GM19035 (cell line): Measurements from ENCODE around the gene CACYBP.
"Not testable (repeated sequence)": the region's sequence is repeated elsewhere in the genome, so short reads cannot be mapped to it uniquely, and the experiment has no call there.

Experiments used
- ATAC-seq: cut with Tn5 transposase; IDR thresholded peaks from one replicate; pipeline ENCODE4 v1.9.1; 2021; ENCODE audit not compliant: unreplicated experiment

CACYBP gene

DNA sequence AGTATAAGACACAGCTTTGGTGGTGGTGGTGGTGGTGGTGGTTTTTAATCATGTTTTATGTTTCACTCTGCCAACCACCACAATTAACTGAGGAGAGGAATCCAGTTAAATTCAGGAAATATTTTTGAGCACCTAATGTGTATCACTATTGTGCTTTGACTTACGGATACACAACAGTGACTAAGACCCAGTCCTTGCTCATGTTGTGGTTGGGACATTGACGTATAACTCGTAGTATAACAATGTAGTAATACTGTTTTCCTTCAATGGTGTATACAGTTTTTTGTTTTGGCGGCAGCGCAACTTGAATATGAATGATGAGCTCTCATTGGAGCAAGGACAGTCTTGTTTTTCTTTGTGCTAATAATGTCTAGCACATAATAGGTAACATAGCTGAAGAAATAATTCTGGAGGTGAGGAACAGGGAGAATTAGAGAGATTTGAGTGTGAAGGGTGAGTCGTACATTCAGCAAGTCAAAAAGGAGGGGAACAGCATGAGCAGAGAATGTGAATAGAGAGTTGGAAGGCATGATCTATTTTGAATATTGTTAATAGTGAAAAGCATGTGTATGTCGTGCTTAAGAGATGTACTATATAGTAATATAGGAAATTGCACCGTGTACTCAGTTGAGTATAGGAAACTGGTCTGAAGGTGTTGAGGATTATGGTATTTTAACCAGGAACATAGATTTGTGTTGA, 5.5 kb downstream of the CACYBP start:
- no peak for ATAC-seq

DNA sequence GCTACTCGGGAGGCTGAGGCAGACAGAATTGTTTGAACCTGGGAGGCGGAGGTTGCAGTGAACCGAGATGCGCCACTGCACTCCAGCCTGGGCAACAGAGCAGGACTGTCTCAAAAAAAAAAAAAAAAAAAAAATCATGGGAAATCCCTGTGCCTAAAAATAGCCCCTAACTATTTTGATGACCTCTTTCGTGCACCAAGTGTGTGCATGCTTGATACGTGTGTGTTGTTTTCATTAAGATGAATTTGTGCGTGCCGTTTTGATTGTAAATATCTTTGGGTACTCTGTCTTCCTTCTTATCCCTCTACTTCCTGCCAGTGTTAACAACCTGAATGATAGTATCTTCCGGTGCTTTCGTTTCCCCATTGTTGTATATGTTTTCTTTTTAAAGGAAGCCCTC, 9.8 kb downstream of the CACYBP start:
- no peak for ATAC-seq

DNA sequence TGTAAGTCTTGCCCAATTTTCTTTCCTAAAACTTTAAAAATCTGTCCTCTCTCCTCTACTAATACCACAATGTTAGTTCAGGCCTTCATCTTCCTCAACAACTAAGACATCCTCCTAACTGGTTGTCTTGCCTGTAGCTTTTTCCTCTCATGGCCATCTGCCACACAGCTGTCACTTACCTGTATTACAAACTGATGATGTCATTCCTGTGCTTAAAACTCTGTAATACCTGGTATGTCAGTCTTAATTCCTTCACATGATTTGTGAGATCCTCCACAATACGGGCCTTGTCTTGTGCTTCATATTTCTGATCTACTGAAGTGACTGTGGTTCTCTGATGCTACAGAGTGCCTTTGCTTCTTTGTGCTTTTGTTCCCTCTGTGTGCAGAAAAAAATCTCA, 13.7 kb downstream of the CACYBP start:
- no peak for ATAC-seq

DNA sequence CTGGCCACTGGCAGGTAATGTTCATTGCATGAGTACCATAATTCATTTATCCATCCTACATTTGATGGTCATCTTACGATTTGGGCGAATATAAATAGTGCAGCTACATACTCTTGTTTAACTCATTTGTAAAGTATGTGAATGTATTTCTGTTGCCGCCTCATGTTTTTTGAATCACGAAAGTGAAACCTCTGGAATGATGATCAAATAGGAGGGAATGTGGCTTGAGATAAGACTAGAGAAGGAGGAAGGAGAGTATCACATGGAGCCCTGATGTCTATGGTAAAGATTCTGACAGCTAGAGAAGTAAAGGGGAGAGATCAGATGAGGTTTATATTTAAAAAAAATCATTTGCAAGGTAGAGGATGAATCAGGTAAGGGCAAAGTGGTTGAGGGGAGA, 15.5 kb downstream of the CACYBP start:
- ATAC-seq = no peak

DNA sequence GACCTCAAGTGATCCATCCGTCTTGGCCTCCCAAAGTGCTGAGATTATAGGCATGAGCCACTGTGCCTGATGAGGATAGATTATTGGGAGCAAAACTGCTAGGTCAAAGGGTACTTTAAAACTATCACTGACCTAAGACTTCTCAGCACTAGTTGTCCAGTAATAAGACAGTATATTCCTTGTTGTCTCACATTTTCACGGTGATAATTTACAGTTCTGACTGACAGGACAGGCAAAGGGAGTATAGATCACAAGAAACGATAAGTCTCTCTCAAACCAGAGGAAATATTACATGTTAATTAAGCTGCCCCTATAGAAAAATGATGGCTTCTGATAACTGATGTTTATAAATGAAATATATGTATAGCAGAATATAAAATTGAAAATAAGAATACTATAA, 19.8 kb downstream of the CACYBP start:
- ATAC-seq = no peak

DNA sequence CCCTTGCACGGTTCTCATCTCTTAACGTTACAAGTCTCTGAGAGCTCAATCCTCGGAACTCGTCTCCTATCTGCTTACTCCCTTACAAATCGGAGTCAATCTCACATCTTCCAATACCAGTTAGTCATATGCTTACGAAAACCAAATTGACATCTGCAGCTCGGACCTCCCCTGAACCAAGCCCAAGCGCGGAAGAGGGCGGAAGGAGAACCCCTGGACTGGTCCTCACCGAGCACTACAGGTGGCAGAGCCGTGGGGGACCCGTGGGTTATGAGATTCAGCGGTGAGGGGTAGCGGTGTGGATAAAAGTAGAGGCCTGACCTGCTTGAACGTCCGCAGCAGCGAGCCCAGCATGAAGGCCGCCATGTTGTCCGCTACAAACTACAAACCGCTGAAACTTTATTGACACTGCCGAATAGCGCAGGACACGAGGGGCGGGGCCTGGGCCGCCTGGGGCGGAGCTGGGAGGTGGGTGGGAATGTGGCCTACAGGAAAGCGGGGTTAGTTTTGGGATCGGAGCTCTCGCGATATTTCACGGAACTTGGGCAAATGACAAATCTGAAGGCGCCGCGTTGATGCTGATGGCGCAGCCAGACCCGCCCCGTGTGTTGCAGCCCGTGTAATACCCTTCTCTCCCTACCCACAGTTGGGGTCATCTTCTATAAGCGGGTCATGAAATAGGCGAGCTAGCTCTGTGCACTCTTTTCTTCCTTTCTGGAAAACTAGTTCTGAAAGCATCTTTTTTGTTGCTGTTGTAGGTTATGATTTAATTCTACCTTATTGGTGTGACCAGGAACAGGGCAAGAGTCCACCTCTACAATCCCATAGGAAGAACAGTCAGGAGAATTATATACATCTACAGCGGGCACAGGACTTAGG, 23.5 kb downstream of the CACYBP start, which contains the start of gene MRPS14:
Gene MRPS14, minus strand, starts transcription at position 383 of the 879 bp plus-strand sequence. Its CDS starts 17 bp downstream, at position 366.
- peak; percentile 92 for ATAC-seq

DNA sequence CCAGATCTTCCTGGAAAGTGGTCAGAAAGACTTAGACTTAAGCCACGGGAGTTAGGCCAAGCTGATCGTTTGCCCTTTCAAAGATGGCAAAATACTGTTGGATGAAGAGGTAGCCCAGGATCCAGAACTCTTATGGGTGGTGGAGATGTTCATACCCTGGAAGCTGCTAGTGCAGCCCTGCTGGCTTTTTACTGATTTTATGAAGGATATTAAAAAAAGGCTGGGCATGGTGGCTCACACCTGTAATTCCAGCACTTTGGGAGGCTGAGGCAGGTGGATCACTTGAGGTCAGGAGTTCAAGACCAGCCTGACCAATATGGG, 24.1 kb downstream of the CACYBP start:
- ATAC-seq = not testable (repeated sequence)

DNA sequence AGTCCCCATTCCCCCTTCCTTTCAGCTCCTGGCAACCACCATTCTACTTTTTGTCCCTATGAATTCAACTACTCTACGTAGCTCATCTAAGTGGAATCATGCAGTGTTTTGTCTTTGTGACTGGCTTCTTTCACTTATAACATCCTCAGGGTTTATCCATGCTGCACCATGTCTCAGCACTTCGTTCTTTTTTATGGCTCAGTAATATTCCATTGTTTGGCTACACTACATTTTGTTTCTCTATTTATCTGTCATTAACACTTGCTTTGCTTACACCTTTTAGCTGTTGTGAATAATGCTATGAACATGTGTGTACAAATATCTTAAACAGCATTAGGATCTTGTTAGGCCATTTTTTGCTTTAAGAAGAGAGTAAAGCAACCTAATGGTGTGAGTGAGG, 25.0 kb downstream of the CACYBP start:
- no peak for ATAC-seq

DNA sequence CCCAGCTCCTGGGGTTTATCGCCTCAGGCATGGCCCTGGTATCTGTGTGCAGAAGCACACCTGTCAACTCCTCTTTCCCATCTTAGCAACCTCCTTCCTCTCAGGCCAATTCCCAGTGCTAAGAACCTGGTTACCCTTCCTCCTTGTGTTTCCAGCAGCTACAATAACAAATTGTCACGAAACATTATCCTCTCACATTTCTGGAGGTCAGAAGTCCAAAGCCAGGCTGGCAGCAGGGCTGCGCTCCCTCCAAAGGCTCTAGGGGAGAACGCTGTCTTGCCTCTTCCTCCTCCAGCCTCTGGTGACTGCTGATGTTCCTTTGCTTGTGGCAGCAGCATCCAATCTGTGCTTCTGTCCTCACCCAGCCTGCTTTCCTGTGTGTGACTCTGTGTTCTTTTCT, 34.2 kb downstream of the CACYBP start:
- no peak for ATAC-seq

DNA sequence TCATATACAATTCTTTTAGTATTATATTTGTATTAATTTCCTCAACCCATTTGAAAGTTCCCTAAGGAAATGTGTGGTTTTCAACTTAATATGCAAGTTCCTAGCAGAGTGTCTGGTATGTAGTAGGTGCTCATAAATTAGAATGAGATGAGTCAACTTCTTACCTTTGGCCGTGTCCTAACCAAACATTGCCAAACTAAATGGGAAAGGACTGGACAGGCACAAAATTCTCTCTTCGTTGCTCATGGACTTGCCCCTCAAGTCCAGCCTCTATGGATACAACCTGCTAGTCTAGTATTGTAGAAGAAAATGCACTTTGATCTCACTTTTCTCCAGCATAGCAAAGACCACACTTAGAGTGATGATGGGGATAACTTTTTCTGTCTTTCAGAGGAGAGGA, 35.0 kb downstream of the CACYBP start:
- no peak for ATAC-seq

DNA sequence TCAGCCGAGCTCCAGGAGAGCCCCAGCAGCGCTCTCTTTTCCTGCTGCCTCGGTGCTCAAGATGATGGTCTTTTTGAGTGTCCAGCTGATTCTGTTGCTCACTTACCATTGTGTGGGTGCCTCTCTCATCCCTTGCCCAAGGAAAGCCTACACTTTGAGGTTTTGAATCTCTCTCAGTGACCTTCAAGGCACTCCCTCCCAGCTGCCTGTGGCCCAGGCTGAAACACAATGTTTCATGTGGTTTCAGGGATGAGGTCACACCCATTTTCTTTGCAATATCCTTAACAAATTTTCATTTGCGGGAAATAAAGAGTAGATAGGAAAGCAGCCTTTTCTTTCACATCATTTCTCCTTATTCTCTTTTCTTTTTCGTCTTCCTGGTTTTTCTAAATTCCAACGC, 36.1 kb downstream of the CACYBP start:
- no peak for ATAC-seq

DNA sequence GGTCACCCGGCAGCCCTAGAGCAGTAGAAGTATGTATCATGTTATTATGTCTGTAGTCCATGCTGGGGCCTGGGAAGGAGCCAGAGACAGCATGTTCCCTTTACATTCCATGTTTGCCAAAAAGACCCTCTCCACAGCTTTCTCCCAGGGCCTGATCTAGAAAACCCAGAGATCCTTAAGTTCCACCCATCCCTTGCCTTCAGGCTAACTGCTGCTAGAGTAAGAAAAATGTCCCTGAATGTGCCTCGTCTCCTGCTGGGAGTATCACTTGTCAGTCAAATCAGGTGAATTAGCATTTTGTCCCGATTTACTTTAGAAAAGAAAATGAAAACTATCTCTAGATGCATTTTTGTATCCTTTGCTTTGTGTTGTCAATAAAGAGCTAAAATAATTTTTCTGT, 36.7 kb downstream of the CACYBP start:
- ATAC-seq = no peak

DNA sequence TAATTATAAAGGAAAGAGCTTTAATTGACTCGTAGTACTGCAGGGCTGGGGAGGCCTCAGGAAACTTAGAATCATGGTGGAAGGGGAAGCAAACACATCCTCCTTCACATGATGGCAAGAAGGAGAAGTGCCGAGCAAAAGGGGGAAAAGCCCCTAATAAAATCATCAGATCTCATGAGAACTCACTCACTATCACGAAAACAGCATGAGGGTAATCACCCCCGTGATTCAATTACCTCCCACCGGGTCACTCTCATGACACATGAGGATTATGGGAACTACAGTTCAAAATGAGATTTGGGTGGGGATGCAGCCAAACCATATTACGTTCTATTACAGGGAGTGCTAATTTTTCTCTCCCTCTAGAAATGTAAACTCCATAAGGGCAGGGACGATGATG, 37.7 kb downstream of the CACYBP start:
- no peak for ATAC-seq

DNA sequence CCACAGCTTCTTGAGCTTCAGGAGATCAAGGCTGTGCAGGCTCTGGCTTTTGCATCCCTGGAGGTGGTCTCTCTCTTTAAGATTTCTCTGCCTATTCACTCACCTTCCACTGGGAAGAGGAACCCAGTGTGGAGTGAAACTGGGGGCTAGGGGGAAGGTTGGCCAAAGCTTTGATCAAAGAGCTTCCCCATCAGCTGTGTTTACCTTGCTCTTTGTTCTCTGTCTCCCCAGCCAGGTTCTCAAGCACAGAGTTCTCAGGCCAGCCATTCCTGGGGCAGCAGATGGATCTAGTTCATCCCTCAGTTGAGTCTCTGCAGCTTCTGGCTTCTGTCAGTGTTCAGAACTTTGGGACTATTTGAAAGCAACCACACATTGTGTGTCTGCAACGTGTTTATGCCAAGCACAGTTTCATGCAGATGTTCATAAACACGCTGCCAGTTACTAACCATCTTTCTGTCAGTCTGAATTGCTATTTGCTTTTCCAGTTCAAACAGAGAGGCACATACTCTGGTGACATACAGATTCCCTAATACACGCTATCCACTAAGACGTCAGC, 40.7 kb downstream of the CACYBP start:
- ATAC-seq = no peak

DNA sequence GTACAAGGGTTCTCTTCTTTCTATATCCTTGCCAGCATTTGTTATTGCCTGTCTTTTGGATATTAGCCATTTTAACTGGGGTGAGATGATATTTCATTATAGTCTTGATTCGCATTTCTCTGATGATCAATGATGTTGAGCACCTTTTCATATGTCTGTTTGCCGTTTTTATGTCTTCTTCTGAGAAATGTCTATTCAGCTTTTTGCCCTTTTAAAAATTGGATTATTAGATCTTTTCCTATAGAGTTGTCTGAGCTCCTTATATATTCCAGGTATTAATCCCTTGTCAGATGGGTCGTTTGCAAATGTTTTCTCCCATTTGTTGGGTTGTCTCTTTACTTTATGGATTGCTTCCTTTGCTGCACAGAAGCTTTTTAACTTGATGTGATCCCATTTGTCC, 42.9 kb downstream of the CACYBP start:
- no peak for ATAC-seq

DNA sequence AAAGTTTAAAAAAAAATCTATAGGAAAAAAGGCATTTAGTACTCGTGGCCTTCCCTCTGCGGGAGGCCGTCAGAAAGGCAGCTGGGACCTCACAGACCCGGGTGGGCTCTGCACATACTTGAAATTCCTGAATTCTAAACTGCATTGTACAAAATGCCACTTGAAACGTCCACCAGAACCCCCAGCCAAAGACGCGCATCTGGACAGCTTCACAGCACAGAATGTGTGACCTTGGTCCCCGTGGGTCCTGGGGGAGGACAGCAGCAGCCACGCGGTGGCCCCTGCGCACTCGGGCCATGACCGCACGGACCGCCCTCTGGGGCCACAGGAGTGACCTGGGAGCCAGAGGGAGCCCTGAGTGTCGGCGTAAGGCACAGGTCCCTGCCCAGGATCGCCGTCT, 44.1 kb downstream of the CACYBP start:
- ATAC-seq = no peak

DNA sequence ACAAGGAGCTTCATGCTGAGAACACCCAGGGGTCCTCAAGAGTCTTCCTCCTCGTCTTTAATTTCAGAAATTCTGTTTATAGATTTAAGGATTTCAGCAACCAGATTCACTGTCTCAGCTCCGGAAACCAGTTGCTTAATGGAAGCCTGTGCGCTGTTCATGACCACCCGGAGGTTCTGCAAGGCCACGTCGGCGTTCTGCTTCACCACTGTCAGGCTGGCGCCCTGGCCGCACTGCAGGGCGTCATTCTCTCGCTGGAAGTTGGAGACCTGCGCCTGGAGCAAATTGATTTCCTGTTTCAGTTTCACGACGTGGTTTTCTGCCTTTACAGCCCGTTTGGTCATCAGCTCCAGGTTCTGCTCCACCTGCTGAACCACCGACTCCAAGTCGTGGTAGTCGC, 44.8 kb downstream of the CACYBP start:
- not testable (repeated sequence) for ATAC-seq

DNA sequence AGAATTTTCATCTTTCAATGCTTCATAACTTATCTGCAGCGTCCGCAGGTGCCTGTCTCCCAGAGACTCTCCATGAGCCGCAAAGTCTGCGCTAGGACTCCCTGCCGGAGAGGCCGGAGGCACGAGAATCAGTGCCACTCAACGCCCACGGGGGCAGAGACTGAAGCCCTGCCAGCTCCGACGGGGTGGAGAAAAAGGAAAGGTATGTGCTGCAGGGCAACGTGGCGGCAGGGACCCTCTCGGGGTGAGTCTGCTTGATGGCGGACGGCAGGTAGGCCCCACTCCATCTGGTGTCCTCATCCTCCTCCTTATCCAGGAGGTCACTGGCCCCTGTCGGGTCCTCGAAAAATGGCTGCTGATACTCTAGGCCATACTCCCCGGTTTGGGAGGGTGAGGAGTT, 45.4 kb downstream of the CACYBP start:
- ATAC-seq = no peak

DNA sequence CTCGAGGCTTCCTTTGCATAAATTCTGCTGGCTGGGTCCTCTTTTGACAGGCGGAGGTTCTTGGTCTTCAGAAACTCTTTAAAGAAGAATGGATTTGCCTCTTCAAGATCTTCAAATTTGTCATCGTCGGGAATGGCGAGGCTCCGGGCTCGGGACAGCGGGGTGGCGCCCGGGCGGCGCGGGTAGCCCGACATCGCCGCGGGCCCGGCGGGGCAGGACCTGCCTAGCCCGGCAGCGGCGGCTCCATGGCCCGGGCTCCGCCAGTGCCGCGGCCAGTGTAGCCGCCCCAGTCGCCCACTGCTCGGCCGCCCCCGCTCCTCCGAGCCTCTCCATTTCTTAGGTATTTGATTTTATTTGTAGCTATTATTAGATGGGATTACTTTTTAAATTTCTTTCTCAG, 45.8 kb downstream of the CACYBP start:
- no peak for ATAC-seq

DNA sequence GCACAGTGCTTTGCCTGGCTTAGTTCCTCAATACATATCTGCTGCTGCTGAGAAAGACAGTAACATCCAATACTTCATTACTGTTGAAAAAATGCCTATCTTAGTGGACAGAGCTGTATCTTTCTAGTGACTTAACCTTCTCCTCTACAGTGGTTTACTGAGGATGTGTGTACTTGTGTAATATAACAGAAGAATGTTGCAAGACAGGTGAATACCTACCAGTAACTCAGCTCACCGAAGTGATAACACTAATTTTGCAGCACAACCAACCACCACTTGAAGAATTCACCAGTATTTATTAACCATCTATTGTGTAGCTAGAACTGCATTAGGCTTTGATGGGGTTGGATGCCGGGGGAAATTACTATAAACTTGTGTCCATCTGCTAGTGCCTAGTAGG, 51.2 kb downstream of the CACYBP start:
- ATAC-seq = no peak

DNA sequence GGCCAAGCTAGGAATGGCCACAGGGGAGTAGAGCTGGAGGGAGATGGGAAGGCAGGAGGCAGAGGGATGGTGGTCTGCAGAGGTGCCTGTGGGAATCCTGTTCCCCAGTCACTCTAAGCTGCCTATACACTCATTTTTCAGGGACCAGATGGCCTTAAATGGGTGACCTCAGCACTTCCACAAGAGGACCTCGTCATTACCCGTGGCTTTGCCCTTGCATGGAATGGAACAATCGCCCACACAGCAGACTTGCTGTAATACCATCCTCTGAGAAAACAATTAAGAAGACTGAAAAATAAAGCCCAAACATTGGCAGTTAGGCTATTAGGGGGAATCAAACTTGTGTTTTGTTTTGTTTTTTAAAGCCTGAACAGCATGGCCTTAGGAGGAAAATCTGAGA, 55.0 kb downstream of the CACYBP start:
- no peak for ATAC-seq
